Fibroblast of lung (primary cell): ENCODE measurements around the gene KLC1. TPM values are rescaled to one million over a fixed set of nuclear protein-coding genes. Genes with fewer than 3 reads are reported as not detected.

Source experiments
- DNase-seq, 2 donors: peaks; one replicate each; pipeline versions ENCODE4 v3.0.0 to v3.0.0-alpha.2; 2010; ENCODE audit warnings: low read depth in 2 of 2
- H2AFZ ChIP-seq: 2 replicates; pipeline ENCODE4 v1.5.1; 2012; ENCODE audit warnings: low read length, control low read depth, inconsistent platforms
- H3K27ac ChIP-seq: 2 replicates; pipeline ENCODE4 v1.5.1; 2011; ENCODE audit warnings: low read length, control low read depth; ENCODE audit not compliant: insufficient read depth
- H3K27me3 ChIP-seq: 2 replicates; pipeline ENCODE4 v1.5.1; 2011; ENCODE audit warnings: mild to moderate bottlenecking, low read length; ENCODE audit not compliant: control insufficient read depth, insufficient read depth
- H3K36me3 ChIP-seq: 2 replicates; pipeline ENCODE4 v1.5.1; 2011; ENCODE audit warnings: low read length; ENCODE audit not compliant: control insufficient read depth, insufficient read depth
- H3K4me1 ChIP-seq: 2 replicates; pipeline ENCODE4 v1.5.1; 2011; ENCODE audit warnings: low read length; ENCODE audit not compliant: control insufficient read depth, insufficient read depth; ENCODE audit errors: extremely low read depth
- H3K4me2 ChIP-seq: 2 replicates; pipeline ENCODE4 v1.5.1; 2011; ENCODE audit warnings: low read length, control low read depth; ENCODE audit not compliant: insufficient read depth; ENCODE audit errors: extremely low read depth
- H3K4me3 ChIP-seq, 4 experiments: fragments of 200-600 bp in 1 of 4; sonication (generic) in 1 of 4; replicated peaks in 1 of 4; 2 replicates each; pipeline ENCODE4 v1.5.1; 2011 to 2016; ENCODE audit warnings: low read length in 4 of 4, low read depth in 3 of 4, mild to moderate bottlenecking in 3 of 4, control low read depth in 2 of 4, inconsistent platforms in 1 of 4, mixed read lengths in 1 of 4; ENCODE audit not compliant: insufficient read depth in 1 of 4; ENCODE audit errors: control extremely low read depth in 1 of 4
- H3K79me2 ChIP-seq: 2 replicates; pipeline ENCODE4 v1.5.1; 2012; ENCODE audit warnings: mild to moderate bottlenecking, low read length, inconsistent platforms; ENCODE audit not compliant: control insufficient read depth, insufficient read depth
- H3K9ac ChIP-seq: 2 replicates; pipeline ENCODE4 v1.5.1; 2011; ENCODE audit warnings: mild to moderate bottlenecking, low read length, control low read depth; ENCODE audit not compliant: insufficient read depth
- H3K9me3 ChIP-seq: 2 replicates; pipeline ENCODE4 v1.5.1; 2012; ENCODE audit warnings: low read depth, low read length; ENCODE audit not compliant: control insufficient read depth, insufficient read depth
- H4K20me1 ChIP-seq: 2 replicates; pipeline ENCODE4 v1.5.1; 2011; ENCODE audit warnings: low read length; ENCODE audit not compliant: control insufficient read depth, insufficient read depth; ENCODE audit errors: extremely low read depth
- EZH2 ChIP-seq: IDR thresholded peaks from 2 replicates; pipeline ENCODE4 v1.5.1; 2012; ENCODE audit warnings: low read length, control low read depth, mild to moderate bottlenecking; ENCODE audit errors: missing control alignments
- polyA plus RNA-seq, 2 donors: library from polyadenylated mRNA; depleted of rRNA in 1 of 2; stranded (reverse) in 1 of 2; unstranded in 1 of 2; fragments of >200 nt; gene quantifications; 2 replicates each; pipeline ENCODE4 v1.2.1, GENCODE V29; 2011 to 2012; ENCODE audit warnings: missing spikeins in 1 of 2
- total RNA-seq: library from RNA; depleted of rRNA; stranded (reverse); fragments of >200 nt; gene quantifications from 2 replicates; pipeline ENCODE4 v1.2.1, GENCODE V29; 2014
- TF ChIP-seq, protein P1 (sequence below), 2 donors: IDR thresholded peaks in 1 of 2; conservative IDR thresholded peaks in 1 of 2; 1 replicate in 1 of 2; 2 replicates in 1 of 2; pipeline ENCODE4 v1.5.1; 2011 to 2012; ENCODE audit warnings: low read length in 2 of 2, control low read depth in 1 of 2, inconsistent platforms in 1 of 2, low read depth in 1 of 2, mild to moderate bottlenecking in 1 of 2

Gene KLC1
- total and polyA plus RNA-seq, 2 donors (not counting 1 experiment from before 2014, with no cell fraction given): 180 to 219 TPM

DNA sequence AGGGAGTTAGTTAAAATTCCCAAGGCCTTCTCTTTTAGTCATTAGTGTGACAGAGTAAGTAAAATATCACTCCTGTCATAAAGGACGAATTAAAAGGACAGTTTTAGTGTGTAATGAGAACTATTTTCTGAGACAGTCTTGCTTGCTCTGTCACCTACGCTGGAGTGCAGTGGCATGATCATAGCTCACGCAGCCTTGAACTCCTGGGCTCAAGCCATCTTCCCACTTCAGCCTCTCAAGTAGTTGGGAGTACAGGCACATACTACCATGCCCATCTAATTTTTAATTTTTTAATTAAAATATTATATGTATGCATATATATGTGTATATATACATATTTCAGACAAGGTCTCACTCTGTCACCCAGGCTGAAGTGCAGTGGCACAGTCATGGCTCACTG lies 17.2 kb downstream of the KLC1 start:
- Histone ChIP-seq H3K79me2 (peaks cover 93% of the 10 kb centered on the region), H3K4me3 (no peak overlapping the region), H3K9me3 (no peaks in the 10 kb centered on the region), H2AFZ (no peak overlapping the region), H3K27ac (no peak overlapping the region), H3K4me2 (no peak overlapping the region), H3K36me3 (no peaks in the 10 kb centered on the region), H4K20me1 (no peaks in the 10 kb centered on the region), H3K4me1 (no peaks in the 10 kb centered on the region), H3K27me3 (no peaks in the 10 kb centered on the region), H3K9ac (no peak overlapping the region)
- no peak for DNase-seq
- no peak for TF ChIP-seq EZH2
- TF ChIP-seq, protein P1, sequence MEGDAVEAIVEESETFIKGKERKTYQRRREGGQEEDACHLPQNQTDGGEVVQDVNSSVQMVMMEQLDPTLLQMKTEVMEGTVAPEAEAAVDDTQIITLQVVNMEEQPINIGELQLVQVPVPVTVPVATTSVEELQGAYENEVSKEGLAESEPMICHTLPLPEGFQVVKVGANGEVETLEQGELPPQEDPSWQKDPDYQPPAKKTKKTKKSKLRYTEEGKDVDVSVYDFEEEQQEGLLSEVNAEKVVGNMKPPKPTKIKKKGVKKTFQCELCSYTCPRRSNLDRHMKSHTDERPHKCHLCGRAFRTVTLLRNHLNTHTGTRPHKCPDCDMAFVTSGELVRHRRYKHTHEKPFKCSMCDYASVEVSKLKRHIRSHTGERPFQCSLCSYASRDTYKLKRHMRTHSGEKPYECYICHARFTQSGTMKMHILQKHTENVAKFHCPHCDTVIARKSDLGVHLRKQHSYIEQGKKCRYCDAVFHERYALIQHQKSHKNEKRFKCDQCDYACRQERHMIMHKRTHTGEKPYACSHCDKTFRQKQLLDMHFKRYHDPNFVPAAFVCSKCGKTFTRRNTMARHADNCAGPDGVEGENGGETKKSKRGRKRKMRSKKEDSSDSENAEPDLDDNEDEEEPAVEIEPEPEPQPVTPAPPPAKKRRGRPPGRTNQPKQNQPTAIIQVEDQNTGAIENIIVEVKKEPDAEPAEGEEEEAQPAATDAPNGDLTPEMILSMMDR (conservative IDR thresholded peaks at IDR 0.05 in 1 of 2, IDR thresholded peaks at IDR 0.05 in 1 of 2; ENCODE audit: low read depth in 1 of 2, low read length in 2 of 2): no peak

DNA sequence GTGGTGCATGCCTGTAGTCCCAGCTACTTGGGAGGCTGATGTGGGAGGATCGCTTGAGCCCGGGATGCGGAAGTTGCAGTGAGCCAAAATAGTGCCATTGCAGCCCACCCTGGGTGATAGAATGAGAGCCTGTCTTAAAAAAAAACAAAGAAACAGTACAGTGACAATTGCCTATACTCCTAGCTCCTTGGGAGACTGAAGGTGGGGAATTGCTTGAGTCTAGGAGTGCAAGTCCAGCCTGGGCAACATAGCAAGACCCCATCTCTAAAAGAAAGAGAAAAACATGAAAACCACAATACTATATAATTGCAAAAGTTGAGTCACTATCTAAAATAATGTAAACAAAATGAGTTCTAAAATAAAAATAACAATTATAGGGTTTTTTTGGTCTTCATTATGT lies 20.0 kb downstream of the KLC1 start:
- Histone ChIP-seq H3K27ac (no peak overlapping the region), H3K4me2 (no peak overlapping the region), H4K20me1 (no peaks in the 10 kb centered on the region), H3K36me3 (no peaks in the 10 kb centered on the region), H3K4me3 (no peak overlapping the region), H3K79me2 (peaks cover 93% of the 10 kb centered on the region), H2AFZ (no peak overlapping the region), H3K4me1 (peaks cover 3% of the 10 kb centered on the region), H3K9ac (no peak overlapping the region), H3K9me3 (no peaks in the 10 kb centered on the region), H3K27me3 (no peaks in the 10 kb centered on the region)
- TF ChIP-seq, protein P1 (conservative IDR thresholded peaks at IDR 0.05 in 1 of 2, IDR thresholded peaks at IDR 0.05 in 1 of 2; ENCODE audit: low read depth in 1 of 2, low read length in 2 of 2): no peak
- no peak for TF ChIP-seq EZH2
- DNase-seq: no peak

DNA sequence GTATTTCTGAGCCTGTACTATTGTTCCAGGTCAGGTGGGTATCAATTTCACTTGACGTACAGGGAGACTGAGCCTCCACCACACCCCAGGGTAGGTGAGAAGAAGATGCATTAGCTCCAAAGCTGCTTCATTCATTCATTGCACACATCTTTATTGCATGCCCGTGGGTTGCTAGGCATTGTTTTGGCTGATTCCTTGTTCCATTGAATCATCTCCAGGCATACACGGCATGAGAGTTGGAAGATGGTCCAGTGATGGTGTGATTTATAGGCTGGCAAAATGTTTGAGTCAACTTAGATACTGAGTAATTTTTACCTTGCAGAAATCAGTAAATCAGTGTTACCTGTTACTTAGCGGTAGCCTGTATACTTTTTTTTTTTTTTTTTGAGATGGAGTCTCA lies 21.2 kb downstream of the KLC1 start:
- Histone ChIP-seq H3K27ac (no peak overlapping the region), H3K36me3 (peaks cover 2% of the 10 kb centered on the region), H3K4me1 (peaks cover 3% of the 10 kb centered on the region), H3K9ac (no peak overlapping the region), H3K27me3 (no peaks in the 10 kb centered on the region), H3K9me3 (no peaks in the 10 kb centered on the region), H3K4me2 (no peak overlapping the region), H4K20me1 (no peaks in the 10 kb centered on the region), H3K79me2 (peaks cover 91% of the 10 kb centered on the region), H3K4me3 (no peak overlapping the region), H2AFZ (no peak overlapping the region)
- DNase-seq: no peak
- no peak for TF ChIP-seq EZH2
- TF ChIP-seq, protein P1 (conservative IDR thresholded peaks at IDR 0.05 in 1 of 2, IDR thresholded peaks at IDR 0.05 in 1 of 2; ENCODE audit: low read depth in 1 of 2, low read length in 2 of 2): no peak
